HG02970 (cell line): ENCODE measurements around the gene STK11.

Experiments
- ATAC-seq: cut with Tn5 transposase; IDR thresholded peaks from one replicate; pipeline ENCODE4 v1.9.1; 2021; ENCODE audit warnings: mild to moderate bottlenecking, moderate library complexity, moderate number of reproducible peaks; ENCODE audit not compliant: unreplicated experiment, low FRiP score

STK11 gene

GRCh38 chr19:1234051-1234954 lies 28.7 kb downstream of the STK11 start:
- ATAC-seq, result no peak

DNA sequence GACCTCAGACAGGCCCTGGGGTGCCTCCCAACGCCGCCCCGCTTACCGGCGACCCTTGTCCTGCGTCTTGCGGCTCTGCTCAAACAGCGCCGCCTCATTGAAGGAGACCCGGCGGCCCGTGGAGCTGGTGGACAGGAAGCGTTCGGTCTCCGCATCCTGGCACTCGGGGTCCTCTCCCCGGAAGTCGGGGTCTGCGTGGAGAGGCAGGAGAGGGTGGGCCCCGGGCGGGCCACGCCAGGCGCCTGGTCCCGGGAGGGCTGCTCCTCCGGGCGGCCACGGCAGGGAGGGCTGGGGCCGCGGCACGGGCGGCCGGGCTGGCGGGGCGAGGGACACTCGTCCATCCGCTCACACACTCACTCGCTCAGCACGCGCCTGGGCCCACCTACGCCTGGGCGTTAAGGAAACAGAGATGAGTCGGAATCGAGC lies 29.4 kb downstream of the STK11 start:
- ATAC-seq, result no peak

- no peak for ATAC-seq
These were observed 30.3 kb downstream of the STK11 start for GRCh38 chr19:1235625-1236538.

- ATAC-seq, result no peak
These were observed 31.0 kb downstream of the STK11 start for GRCh38 chr19:1236576-1236975.

DNA sequence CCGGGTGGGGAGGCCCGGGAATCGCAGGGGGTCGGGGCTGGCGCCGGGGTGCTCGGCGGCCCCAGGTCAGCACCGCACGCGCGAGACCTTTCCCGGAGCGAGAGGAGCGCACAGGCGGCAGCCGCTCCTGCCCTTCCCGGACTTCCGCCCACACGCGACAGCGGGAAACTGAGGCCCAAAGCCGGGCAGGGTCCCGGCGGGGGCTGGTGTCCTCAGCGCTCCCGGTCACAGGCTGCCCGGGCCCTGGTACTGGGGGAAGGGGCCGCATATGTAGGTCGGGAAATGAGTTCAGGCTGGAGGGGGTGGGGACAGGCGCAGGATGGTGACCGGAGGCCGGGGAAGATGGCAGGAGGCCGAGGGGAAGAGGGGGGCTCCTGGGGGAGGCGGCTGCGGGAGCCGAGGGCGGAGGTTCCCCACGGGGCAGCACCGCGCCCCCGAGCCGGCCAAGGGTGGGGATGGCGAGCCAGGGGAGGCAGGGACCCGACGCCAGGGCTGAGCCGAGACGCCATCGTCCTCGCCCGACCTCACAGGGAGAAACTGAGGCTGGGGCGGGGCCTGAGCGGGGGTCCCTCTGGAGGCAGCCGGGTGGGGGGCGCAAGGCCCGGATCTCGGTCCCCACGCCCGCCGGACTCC lies 31.6 kb downstream of the STK11 start:
- ATAC-seq, result no peak

DNA sequence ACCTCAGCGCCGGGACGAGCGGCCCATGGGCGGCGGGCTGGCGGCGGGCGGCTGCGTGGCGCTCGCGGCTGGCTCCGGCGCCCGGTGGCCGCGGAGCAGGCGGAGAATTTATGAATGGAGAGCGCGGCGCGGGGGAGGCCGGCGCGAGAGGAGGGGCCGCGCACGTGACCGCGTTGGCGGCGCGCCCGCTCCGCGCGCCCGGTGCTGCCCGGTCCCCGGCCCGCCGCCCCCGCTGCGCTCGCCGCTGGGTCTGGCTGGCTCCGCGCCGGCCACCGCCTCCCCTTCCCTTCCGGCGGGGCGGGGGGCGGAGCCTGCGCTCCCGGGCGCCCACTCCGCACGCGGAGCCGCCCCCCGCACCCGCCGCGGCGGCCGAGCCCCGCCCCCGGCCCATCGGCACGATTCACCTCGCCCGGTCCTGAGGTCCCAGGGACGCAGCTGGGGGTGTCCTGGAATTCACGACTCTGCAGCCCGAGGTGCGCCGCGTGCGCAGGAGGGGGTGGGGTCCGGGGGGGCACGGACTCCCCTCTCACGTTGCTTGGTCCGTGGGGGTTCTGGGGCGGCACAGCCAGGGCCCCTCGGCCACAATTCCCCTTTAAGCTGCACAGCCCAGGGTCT lies 32.3 kb downstream of the STK11 start, which contains the start of gene CBARP:
TSS of gene CBARP (minus strand) at position 252 of the 615 bp plus-strand sequence. CDS start 1,905 bp downstream, outside the sequence.
- no peak for ATAC-seq

- ATAC-seq, result no peak
These were observed 33.1 kb downstream of the STK11 start for GRCh38 chr19:1238369-1239303.

DNA sequence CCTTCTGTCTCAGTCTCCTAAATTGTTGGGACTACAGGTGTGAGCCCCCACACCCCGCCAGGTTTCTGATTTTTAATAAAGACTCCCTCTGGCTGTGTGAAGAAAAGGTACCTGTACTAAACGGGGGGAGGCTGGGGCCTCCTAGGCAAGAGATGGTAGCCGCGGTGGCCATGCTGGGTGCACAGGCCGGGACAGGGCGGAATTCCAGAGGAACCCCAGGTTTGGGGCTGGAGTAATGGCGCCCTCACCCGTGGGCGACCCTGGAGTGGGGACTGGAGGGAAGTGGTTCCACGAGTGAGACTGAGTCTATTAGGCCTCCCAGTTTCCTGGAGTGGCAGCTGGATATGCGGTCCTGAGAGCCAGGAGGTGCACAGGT lies 33.8 kb downstream of the STK11 start:
- no peak for ATAC-seq

DNA sequence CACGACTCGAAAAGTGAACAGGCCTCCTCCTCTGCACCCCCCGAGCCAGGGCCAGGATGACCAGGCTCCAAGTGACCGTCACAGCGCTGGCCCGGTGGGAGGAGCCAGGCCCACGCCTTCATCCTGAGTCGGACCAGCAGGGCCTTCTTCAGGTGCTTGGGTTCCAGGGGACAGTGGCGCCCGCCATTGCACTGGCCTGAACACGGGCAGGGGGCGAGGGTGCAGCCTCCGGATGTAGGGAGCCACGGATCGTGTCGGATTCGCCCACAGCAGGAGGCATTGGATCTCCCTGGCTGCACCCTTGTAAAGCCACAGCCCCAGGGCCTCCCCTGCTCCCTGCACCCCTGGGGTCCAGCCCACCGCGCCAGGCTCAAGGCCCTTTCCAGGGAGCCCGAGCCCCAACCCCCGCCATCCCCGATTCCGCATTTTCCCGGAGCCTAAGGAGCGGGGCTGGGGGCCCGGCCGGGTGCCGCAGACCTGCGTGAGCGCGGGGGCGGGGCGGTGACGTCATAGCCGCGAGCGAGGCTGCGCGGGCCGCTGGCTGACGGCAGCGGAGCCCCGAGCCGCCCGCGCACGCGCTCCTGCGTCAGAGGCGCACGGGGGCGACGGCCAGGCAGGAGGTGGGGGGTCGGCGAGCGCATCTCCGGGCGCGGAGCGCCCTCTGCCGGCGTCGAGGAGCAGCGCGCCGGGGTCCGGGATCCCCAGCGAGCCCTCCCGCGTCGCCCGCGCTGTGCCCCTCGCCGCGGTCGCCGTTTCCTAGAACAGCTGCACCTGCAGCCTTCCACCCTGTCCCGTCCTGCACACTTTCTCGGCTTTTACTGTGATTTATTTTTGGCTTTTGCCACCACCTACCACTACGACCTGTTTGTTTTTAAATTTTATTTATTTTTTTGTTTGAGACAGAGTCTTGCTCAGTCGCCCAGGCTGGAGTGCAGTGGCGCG lies 34.5 kb downstream of the STK11 start:
- ATAC-seq, result no peak

DNA sequence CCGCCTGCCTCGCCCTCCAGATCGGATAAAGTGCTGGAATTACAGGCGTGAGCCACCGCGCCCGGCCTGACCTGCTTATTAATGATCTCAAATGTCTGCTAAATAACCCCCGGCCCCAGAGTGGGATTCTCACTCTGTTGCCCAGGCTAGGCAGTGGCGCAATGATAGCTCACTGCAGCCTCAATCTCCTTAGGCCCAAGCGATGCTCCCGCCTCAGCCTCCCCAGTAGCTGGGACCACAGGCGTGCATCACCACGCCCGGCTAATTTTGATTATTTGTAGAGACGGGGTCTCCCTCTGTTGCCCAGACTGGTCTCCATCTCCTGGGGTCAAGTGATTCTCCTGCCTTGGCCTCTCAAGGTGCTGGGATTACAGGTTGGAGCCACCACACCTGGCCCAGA lies 35.3 kb downstream of the STK11 start:
- ATAC-seq, result no peak

GRCh38 chr19:1241417-1242095 lies 36.0 kb downstream of the STK11 start, which contains the start of gene ATP5F1D:
ATP5F1D (plus strand) TSS chr19:1241751; CDS start chr19:1241851, 100 bp downstream.
- ATAC-seq, result peak; percentile 41

DNA sequence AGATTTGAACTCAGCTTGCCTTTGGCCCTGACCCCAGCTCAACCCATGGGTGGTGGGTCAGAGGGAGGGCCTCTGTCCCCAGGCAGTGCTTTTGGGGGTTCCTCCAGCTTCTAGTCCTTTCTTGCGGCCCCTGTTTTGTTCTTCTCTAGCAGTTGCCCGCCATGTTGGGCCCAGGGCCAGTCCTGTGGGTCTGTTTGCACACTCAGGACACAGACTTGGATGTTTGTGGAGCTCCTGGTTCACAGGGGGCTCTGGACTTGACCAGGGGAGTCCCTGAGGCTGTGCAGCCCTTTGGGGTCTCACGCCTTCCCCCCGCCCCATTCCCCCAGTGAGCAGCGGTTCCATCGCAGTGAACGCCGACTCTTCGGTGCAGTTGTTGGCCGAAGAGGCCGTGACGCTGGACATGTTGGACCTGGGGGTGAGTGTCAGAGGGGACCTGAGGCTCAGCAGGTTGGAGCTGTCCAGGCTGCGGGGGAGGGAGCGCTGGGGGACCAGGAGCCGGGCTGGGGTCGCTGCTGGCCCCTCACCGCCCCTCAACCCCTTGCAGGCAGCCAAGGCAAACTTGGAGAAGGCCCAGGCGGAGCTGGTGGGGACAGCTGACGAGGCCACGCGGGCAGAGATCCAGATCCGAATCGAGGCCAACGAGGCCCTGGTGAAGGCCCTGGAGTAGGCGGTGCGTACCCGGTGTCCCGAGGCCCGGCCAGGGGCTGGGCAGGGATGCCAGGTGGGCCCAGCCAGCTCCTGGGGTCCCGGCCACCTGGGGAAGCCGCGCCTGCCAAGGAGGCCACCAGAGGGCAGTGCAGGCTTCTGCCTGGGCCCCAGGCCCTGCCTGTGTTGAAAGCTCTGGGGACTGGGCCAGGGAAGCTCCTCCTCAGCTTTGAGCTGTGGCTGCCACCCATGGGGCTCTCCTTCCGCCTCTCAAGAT lies 38.5 kb downstream of the STK11 start:
- no peak for ATAC-seq

DNA sequence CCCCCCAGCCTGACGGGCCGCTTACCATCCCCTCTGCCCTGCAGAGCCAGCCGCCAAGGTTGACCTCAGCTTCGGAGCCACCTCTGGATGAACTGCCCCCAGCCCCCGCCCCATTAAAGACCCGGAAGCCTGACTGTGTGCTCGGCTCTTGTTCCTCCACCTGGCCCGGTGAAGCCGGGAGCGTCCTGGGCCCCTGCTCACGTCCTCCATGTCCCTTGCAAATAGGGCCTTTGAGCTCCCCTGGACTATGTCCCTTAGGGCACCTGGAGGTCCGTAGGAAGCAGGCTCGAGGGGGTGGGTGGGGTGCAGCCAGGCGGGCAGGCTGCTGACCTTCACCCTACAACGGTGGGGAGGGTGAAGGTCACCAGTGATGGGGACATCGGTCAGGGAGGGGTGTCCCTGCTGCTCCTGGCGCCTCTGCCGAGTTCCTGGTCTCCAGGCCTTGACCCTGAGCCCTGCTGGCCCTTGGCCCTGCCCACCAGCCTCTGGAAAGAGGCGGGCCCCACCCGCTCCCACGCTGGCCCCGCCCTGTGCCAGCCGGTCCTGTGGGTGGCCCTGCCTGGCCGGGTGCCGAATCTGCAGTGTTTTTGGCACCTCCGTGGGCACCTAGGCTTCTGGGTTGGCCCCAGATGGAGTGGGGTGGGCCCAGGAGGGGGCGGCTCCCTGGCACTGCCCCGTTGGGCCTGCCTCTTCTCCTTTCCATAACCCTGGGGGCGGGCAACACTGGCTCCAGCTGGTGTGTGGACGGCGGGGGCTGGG lies 39.3 kb downstream of the STK11 start:
- no peak for ATAC-seq

DNA sequence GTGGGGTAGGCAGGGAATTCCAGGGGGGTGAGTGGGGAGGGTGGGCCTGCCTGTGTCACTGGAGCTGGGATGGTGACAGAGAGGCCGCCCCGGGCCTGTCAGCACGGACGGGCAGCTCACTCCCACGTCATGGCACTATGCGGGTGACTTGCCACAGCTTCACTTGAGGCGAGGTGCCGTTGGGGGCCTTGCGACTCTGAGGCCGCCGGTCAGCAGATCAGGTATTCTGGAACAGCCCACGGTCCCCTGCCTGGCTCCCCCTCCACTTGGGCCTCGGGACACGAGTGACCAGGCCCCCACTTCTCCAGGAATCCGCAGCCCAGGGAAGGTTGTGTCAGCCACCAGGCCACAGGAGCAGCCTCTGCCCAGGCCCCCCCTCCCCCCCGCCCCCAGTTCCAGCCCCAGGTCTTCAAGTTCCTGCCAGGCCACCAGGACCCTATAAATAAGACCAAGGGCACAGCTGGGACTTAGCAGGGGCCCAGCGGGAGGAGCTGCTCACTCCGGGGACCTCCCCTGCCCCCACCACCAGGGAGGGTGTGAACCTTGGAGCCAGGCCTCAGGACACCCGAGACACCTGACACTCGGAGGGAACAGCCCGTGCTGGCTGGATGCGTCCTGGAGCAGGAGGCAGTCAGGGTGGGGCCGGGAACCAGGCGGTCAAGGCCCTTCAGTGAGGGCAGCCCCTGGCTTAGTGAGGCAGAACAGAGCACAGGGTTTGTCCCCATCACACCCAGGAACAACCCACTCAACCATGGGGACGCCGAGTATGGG lies 40.1 kb downstream of the STK11 start:
- no peak for ATAC-seq
